ENCODE measurements around the gene INHBB.
"Not testable (repeated sequence)": the region's sequence is repeated elsewhere in the genome, so short reads cannot be mapped to it uniquely, and the experiment has no call there.

Gene INHBB

DNA sequence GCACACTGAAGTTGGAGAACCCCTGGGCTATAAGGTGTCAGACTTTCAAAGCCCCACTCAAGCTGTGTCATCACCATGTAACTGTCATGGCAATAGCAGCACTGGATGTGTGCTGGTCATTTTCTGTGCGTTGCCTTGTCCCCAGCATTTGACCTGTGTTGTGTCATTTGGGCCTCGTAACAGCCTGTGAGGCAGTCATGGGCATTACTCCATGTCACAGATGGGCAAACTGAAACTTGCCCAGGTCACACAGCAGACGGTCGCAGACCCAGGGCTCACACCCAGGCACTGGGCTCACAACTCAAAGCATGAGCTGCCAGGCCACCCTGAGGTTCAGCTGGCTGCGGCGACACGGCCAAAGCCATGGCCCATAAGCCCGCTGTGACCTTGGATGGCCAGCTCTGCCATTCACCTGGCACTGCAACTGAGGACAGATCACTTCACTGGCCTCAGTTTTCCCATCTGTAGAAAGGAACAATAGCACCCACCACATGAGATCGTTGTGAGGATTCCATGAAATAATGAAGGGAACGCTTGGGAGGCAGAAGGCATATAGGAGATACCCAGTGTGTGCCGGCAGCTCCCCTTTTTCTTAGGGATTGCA, 36.7 kb downstream of the INHBB start:
- DNase-seq (ENCODE audit: low spot score): no peak

GRCh38 chr2:120383191-120383590, 37.3 kb downstream of the INHBB start:
- DNase-seq (ENCODE audit: low spot score): no peak

GRCh38 chr2:120383631-120384340, 37.9 kb downstream of the INHBB start:
- DNase-seq (ENCODE audit: low spot score): no peak

DNA sequence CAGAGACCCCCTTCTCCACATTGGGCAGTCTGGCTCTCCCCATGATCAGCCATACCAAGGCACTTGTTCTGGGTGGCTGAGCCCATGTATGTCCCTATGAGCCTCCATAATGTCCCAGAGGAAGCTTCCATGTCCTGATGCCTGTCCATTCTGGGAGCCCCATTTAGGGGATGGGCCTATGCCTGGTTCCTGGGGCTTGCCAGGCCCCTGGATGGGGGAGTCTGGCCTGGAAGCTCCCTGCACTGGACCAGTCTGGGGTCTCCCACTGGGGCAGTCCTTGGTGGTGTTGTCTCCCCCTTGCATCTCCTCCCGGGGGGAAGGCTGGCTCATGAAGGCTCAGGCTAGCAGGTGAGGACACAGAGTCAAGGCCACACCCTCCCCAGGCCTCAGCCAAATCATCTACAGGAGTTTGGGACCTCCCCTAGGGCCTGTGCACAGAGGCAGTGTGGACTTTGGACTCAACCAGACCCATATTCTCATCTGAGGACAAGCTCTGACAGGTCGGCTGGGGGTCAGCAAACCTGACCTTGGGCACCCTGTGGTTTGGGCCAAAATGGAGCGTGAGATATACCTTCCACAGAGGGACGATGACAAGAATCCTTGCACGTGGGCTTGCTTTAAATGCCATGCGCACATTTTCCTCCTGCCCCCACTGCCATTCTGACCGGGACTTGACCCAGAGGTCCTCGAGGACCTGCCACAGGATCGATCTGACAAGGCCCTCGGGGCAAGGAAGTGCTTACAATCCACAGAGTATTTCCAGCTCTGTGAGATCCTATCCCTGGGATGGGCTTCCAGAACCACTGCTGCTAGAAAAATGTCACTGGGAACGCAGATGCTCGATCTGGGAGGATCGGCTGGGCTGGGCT, 38.8 kb downstream of the INHBB start:
- DNase-seq (ENCODE audit: low spot score): no peak

DNA sequence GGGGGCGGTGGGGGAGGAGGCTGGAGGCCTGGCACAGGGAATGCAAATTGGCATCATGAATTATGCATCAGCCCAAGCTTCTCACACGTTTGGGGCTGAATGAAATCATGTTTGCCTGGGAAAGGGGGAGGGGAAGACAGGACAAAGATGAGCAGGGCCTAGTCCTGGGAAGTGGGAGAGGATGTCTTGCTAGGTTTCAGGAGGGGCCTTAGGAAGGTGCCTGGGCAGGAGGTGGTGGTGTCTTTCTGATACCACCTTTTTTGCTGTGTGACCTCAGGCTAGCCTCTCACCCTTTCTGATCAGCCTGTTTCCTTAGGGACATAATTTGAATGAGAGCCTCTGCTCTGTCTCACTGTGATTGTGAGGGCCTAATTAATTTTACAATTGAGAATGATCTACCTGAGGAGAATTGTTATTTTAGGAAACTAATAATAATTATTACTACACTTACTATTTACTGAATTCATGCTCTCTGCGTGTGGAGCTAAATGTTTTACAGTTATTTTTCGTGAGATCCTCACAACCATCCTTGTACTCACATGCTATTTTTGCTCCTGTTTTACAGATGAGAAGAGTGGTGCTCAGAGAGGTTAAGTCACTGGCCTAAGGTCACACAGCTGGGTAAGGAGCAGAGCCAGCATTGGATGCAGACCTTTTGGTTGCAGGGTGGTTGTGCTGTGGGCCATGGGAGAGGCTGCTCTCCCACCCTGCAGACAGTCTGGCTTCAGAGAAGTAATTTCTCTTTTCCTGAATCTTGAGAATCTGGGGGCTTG, 39.6 kb downstream of the INHBB start:
- DNase-seq (ENCODE audit: low spot score): no peak

DNA sequence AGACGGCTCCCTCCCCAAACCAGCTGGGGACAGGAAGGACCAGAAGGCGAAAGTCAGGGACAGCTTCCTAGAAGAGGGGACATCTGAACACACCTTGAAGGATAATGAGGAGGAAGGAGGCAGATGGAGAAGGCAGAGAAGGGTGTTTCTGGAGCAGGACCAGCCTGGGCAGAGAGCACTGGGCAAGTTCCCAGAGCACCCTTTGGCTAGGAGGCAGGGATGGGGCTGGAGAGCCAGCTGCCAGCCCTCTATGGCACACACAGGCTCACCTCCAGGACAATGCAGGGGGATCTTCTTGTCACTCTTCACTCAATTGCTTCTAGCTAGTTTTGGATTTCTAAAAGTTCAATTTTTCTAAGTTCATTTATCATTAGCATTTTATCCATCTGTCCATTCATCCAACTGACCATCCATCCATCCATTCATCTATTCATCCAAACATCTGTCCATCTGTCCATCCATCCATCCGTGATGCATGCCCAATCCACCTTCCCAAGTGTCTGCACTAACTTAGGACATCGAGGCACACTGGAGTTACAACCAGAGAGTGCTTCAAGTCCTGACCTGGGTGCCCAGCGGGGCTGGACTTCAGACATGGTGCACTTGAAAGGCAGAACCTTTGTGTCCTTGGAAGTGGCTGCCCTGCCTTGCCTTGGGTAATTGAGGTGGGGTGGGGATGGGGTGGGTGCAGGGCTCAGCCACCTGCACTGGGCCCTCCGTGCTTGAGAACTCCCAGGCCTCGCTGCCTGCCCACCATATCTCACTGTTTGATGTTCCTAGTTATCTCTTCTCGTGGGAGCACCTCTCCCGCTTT, 42.5 kb downstream of the INHBB start:
- DNase-seq (ENCODE audit: low spot score): no peak

- no peak for DNase-seq (ENCODE audit: low spot score)
These were observed 43.1 kb downstream of the INHBB start for GRCh38 chr2:120389036-120389391.

DNA sequence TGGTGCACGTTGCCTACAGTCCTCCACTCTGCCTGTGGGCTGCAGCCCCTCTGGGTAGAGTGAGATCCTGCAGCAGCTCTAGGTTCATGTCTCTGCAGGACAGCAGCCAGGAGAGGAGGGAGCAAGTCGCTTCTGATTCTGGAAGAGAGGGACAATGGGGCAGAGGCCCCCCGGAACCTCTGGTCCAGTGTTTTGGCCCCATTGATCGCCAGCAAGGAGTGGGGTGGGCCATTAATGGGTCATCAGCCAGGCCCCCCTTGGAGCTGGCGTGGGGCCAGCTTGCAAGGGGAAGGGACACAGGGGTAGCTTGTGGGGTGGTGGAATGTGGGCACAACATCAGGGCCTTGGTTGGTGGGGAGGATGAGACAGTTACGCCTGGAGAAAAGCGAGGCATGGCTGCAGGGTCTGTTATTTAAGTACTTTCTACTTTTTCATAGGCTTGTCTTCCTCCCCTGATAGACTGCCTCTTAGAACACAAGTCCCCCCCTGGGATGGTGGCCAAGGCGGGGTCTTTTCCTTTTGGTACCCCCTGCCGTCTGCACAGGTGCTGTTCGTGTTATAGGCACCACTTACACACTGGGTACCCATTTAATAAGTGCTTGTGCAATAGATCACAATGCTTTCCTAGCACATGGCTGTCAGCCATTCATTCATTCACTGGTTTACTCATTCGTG, 44.6 kb downstream of the INHBB start:
- DNase-seq (ENCODE audit: low spot score): no peak

- DNase-seq (ENCODE audit: low spot score): not testable (repeated sequence)
These were observed 45.4 kb downstream of the INHBB start for GRCh38 chr2:120391382-120391781.

DNA sequence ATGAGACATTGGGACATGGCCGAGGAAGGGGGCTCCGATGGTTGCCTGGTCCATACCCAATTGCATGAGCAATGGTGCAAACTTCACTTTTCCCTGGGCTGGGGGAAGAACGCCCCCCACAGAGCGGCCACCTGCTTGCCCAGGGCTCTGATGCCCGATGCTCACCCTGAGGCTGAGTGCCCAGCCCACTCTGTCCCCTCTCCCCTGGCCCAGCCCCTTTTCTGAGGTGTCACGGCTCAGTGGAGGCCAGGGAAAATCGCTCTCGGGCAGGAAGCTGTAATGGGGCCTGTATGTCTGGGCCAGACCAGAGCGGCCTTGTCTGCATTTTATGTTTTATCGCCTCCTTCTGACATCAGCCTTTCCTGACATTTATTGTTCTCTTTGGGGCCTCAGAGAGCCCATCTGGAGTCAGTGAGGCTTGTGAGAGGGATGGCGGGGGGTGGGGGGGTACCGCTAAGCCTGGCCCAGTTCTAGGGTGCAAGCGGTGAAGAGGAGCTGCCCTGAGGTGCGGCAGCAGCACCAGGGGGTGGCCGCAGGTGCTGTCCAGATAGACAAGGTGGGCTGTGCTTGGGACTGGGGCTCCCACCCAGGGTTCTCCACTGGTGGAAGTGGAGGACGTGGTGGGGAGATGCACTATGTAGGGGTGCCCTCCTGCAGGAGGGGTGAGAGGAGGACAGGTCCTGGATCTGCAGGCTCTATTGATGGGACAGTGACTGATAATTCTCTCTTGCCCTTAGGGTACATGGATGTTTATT, 46.2 kb downstream of the INHBB start:
- no peak for DNase-seq (ENCODE audit: low spot score)

GRCh38 chr2:120392923-120393322, 47.0 kb downstream of the INHBB start:
- no peak for DNase-seq (ENCODE audit: low spot score)

GRCh38 chr2:120393456-120393855, 47.5 kb downstream of the INHBB start:
- DNase-seq (ENCODE audit: low spot score): no peak

- DNase-seq (ENCODE audit: low spot score): no peak
These were observed 48.8 kb downstream of the INHBB start for GRCh38 chr2:120394764-120395163.

DNA sequence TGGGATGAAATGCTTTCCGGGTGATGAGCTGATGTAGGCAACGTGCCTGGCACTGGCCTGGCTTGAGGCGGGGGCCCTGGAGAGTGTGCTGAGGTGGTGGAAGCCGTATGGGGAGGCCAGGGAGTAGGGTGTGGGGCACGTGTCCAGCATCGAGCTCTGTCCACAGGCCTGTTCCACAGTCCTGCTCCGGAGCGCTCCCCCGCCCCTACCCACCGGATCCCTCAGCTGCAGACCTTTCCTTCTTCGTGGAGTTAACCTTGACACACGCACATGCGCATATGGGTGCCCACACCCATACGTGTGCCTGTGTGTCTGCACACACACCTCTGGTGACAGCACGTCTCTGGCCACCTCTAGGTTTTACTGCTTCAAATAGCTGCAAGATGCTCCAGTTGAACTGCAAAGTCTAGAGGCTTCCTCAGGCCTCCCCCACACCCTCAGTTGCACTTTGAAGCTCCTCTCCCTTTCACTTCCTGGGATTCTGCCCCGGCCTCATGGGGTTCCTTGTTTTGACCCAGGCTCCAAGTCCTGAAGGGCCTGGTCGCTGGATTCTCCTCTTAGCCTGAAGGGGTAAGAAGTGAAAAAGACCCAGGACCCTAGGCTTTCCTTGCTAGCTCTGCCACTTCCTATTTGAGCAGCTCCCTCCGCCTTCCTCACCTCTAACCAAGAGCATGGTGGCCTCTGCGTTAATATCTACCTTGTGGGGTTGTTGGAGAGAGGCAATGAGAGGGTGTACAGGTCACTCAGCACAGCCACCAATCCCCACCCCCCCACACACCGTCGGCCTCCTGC, 49.5 kb downstream of the INHBB start:
- DNase-seq (ENCODE audit: low spot score): no peak

DNA sequence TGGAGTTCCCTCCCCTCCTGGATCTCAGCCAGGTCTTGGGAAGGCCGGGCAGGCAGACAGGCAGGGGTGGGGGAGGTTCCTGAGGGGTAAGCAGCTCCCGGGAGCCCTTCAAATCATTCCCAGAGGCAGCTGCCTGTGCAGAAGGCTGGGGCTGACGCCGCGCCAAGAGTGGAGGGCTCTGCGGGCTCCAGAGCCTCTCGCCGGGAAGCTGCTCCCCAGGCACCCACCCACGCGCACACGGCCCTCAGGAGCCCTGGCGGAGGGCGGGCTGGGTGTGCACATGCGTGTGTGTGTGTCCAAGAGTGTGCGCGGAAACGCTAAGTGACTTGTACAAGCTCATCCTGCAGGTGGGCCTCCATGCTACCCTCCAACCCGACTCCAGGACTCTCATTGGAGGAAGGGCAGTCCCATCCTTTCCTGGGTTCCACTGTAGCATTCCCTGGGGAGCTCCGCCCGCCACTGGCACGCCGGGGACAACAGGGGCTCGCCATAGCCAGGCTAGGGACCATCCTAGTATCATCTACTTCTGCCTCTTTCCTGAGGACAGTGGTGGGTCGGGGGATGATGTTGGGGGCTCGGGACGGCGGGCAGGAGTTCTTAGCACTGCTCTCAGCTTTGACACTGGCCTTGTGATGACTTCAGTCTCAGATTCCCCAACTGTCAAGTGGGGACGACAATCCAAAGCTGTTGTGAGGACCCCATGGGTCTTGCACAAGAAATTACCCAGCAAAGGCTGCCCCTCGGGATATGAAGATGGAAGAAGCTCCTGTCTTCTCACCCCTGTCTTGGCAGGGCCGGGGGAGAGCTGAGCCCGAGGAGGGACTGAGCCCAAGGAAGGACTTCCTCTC, 50.3 kb downstream of the INHBB start:
- DNase-seq (ENCODE audit: low spot score): no peak

DNA sequence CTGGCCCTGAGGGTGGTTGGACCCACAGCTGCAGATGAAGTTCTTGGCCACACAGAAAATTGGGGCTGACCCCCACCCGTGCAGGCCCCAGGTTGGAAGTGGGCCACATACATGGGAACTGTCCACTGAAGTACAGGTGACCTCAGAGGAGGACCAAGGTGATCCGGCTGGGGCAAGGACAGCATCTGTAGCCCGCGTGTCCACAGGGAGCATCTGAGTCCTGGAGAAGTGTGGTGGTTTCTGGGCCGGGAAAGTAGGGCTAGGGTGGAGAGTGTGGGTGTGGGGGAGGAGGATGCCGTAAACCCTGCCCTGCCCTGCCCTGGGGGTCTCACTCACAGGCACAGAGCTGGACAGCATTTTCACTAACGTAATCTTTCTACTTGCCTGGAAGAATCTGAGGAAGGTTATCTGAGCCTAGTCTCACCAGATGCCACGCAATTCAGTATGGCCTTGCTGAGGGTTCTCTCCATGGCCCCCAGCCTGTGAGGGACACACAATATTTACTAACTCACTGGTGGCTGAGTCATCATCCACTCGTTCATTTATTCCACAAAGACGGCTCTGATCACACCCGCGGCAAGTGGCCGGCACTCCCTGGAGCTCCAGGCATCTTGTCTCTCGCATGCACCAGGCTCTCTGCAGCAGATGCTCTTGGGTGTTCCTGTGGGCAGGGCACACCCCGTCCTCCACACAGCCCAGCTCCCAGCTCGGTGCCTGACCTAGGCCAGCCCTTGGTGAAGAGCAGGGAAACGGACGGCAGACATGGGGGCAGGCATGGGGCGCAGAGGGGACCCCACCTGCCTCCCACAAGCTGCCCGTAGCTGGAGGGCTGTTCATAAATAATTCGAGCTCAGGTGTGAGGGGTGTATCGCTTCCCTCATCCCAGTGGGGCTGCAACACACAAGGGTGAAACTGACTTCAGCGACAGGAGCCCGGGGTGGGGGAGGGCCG, 51.2 kb downstream of the INHBB start:
- DNase-seq (ENCODE audit: low spot score): no peak

Data from CD4-positive, alpha-beta T cell treated with Interleukin-15 for 4 hours (primary cell).